T47D (cell line): ENCODE results near the gene FEM1B.

Experiments
- DNase-seq, 2 experiments: peaks; one replicate each; pipeline versions ENCODE4 v3.0.0 to v3.0.0-alpha.2; 2011 to 2012; ENCODE audit warnings: low read depth in 1 of 2, low spot score in 1 of 2
- JUND ChIP-seq: IDR thresholded peaks from 2 replicates; pipeline ENCODE4 v1.6.1; 2012; ENCODE audit warnings: low read depth
- in situ Hi-C: cut with HindIII; loops from 2 replicates; pipeline ENCODE4 v1.10.0; 2016; ENCODE audit warnings: low sequenced_read_pairs, low pct_unique_long_range_greater_than_20kb

The FEM1B gene

DNA sequence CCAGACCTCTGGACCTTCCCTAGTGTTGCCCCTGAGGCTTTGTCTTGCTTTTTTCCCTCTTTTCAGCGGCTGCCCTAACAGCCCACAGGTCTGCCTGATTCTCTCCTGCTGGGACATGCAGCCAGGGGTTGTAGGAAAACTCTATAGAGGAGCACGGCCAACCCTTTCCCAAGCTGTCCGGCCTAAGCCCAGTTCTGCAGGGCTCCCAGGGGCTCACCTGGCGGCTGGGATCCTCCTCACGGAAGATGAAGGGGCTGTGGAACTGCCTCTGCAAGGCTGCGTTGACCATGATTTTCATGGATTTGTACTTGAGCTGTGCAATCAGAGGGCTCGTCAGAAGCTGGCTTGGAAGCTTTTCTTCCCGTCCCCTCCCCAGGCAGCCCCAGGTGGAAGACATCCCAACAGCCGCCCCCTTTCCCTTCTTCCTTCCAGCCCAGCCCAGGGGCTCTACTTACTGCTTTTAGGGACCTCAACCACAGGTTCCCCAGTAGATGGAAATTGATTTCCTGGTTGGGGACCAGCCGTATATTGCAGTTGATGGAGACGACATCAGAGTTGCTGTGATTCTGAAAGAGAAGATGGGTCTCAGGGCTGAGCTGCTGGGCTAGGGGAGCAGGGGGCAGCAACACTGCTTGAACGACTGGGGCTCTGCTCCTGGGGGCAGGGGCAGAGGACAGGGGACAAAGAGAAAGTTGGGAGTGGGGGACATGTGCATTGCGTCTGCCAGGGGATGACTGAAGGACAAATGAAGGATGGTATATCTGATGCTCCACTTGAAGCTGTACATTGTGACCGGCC is 29.8 kb downstream of the FEM1B start:
- no peak for DNase-seq
- TF ChIP-seq JUND = no peak
- in situ Hi-C loops = no loop called here

DNA sequence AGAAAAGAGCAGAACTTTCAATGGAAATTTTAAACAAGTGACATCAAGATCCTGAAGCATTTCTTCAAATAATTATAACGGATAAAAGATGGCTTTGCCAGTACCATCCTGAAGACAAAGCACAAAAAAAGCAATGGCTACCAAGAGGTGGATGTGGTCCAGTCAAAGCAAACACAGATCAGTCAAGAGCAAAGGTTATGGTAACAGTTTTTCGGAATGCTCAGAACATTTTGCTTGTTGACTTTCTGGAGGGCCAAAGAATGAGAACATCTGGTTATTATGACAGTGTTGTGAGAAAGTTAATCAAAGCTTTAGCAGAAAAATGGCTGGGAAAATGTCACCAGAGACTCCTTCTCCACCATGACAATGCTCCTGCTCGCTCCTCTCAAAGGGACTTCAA is 31.5 kb downstream of the FEM1B start:
- in situ Hi-C loops = no loop called here
- TF ChIP-seq JUND = no peak
- DNase-seq = no peak

DNA sequence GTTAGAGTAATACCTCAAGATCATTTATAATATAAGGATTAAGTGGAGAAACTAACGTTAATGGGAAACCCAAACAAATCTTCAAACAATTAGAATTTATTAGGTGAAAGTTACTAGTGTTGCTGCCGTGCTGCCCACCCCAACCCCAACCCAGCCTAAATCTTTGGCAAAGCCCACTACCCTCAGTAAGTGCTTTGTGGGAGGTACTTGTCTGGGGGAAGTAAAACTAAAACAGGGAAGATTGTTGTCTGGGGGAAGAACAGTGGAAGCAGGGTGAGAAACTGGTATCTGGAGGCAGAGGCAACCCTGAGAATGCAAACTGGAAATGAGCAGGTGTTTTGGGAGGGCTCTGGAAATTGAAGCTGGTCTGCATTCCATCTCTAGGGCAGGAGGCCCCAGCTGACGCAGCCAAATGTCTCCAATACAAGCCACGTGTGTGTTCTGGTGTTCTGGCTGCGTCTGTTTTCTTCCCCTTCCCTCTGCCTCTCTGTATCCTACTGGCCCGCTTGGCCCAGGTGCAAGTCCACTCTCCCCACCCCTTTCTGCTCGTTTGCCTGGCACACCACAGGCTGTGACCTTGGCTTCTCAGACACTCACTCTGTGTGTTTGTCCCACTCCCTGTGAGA is 32.7 kb downstream of the FEM1B start:
- DNase-seq = peak in 1 of 2 experiments; percentile 3
- TF ChIP-seq JUND = no peak
- in situ Hi-C loops = no loop called here

GRCh38 chr15:68310804-68311463 is 33.4 kb downstream of the FEM1B start:
- no peak for DNase-seq
- in situ Hi-C loops = no loop called here
- TF ChIP-seq JUND = no peak

DNA sequence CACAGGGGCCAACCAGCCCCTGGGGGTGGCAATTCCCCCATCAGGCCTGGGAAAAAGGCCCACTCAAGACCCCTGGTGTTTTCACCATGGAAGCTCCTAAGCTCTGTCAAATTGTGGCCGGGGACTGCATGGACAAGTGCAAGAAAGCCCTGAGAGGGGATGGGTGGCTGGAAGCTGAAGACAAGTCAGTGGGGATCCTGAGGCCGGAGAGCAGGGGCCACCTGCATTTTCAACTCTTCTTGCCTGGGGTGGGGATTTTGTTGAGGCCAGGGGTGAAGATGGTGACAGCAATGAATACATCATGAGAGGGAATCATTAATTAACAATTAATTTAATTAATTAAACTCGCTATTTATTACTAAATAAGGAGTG is 33.9 kb downstream of the FEM1B start:
- in situ Hi-C loops = no loop called here
- TF ChIP-seq JUND = no peak
- DNase-seq = no peak

GRCh38 chr15:68311859-68312557 is 34.5 kb downstream of the FEM1B start:
- in situ Hi-C loops = no loop called here
- no peak for DNase-seq
- no peak for TF ChIP-seq JUND

- no peak for DNase-seq
- no peak for TF ChIP-seq JUND
- in situ Hi-C loops = no loop called here
These were observed 35.2 kb downstream of the FEM1B start for GRCh38 chr15:68312701-68313204.

DNA sequence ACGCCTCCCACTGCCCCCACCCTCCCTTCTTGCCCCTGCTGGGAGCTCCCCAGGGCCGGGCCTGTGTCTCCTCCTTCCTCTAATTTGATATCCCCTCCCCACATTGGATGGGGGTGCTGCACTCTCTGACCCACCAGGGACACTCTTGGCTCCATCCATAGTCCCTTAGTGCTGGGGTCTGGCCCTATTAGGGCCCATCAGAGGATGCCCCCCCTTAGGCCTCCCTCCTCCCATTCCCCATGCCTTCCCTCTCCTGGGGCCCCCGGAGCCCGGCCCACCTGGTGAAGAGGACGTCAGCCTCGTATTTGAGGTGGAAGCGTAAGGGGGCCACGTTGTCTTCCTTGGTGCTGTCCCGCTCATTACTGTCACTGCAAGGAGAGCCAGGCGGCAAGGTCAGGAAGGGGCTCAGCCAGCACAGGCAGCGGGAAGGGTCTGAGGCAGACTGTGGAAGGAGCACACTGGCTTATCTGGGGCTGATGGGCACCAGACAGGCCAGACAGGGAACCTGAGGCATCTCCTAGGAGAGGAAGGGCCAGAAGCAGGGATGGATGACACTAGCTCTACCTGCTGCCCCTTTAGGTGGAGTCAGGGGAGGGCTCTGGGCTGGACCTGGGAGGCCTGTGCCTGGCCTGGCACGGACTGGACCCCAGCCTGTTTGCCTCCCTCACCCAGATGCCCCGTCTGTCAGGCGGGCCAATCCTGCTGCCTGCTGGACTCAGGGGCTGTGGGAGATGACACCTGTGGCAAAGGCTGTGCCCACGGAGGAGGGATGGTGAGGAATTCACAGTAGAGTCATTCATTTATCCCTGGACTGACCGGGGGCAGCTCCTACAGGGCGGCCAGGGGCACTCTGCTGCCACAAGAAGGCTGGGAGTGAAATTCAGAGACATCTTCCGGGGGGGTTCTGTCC is 36.2 kb downstream of the FEM1B start:
- no peak for TF ChIP-seq JUND
- in situ Hi-C loops = no loop called here
- DNase-seq = no peak

DNA sequence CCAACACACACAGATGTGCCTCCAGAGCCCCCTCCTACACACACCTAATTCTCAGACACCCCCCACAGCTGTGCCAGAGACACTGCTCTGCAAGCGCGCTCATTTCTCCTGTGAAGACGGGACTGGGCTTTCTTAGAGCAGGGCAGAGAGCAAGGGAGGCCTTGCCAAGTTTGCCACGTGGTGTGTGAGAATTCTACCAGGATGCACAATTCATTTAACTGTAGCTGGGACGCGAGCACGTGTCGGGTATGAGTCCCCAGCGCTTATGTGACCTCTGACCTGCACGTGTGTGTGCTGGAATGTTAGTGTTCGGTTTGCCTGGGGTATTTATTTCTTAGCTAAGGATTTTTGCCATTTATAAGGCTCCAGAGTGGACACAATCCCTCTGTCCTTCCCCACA is 37.0 kb downstream of the FEM1B start:
- DNase-seq = no peak
- no peak for TF ChIP-seq JUND
- in situ Hi-C loops = no loop called here

GRCh38 chr15:68315035-68315434 is 37.5 kb downstream of the FEM1B start:
- TF ChIP-seq JUND = no peak
- DNase-seq = no peak
- in situ Hi-C loops = no loop called here

DNA sequence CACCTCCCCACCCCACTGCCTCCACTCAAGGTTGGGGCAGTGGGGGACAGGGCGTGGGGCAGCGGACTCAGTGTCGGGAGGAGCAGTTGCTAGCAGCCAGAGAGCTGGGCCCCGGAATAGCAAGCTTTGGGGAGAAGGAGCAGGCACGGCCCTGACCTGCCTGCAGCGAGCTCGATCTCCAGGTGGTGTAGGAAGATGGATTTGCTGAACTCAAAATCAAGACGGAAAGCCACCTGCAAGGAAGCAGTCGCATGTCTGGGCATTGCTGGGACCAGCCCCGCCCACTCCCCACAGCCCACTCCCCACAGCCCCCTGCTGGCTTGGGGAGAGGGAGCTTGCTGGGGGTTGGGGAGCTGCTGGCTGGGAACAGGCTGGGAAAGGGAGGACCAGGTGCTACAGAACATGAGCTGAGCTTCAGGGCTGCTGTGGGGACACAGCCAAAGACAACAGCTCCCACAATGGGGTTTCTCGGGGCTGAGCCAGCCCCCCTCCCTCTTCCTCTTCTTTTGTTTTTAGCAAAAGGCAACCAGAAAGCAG is 38.0 kb downstream of the FEM1B start:
- in situ Hi-C loops = no loop called here
- DNase-seq = no peak
- TF ChIP-seq JUND = no peak
